Activated naive CD4-positive, alpha-beta T cell treated with anti-CD3 and anti-CD28 coated beads, Interleukin-2, amount 50 U/mL, for 24 hours (primary cell): ENCODE data around the gene PTPN3.
A peak's percentile ranks its signal among the peaks of the same experiment; 100 is the strongest.
"Not testable (repeated sequence)": the region's sequence is repeated elsewhere in the genome, so short reads cannot be mapped to it uniquely, and the experiment has no call there.

ENCODE experiments used
- H3K27ac Mint-ChIP-seq: one replicate; pipeline ENCODE4 v1.8.0; 2021; ENCODE audit warnings: mild to moderate bottlenecking, mixed read lengths
- H3K27me3 Mint-ChIP-seq: one replicate; pipeline ENCODE4 v1.8.0; 2021; ENCODE audit warnings: mixed read lengths
- H3K36me3 Mint-ChIP-seq: one replicate; pipeline ENCODE4 v1.8.0; 2021; ENCODE audit warnings: mixed read lengths
- H3K4me1 Mint-ChIP-seq: one replicate; pipeline ENCODE4 v1.8.0; 2021; ENCODE audit warnings: mixed read lengths
- H3K4me3 Mint-ChIP-seq: one replicate; pipeline ENCODE4 v1.8.0; 2021; ENCODE audit warnings: mild to moderate bottlenecking, mixed read lengths
- H3K9me3 Mint-ChIP-seq: one replicate; pipeline ENCODE4 v1.8.0; 2021; ENCODE audit warnings: mixed read lengths

The PTPN3 gene

GRCh38 chr9:109498195-109499092 is at the start of gene PTPN3:
Gene PTPN3, minus strand, starts transcription at chr9:109498307. Its CDS starts 34,873 bp downstream, at chr9:109463434.
- Mint-ChIP-seq H3K4me1 (peaks cover 7% of the 10 kb centered on the region), H3K4me3 (peak within 1 kb of the TSS; percentile 39), H3K27me3 (peaks cover 35% of the 10 kb centered on the region), H3K9me3 (no peaks in the 10 kb centered on the region), H3K36me3 (no peaks in the 10 kb centered on the region), H3K27ac (no peak within 1 kb of the TSS)

- peaks cover 18% of the 10 kb centered on the region for H3K9me3 Mint-ChIP-seq
- not testable (repeated sequence) for H3K36me3 Mint-ChIP-seq, H3K27ac Mint-ChIP-seq, H3K4me3 Mint-ChIP-seq, H3K4me1 Mint-ChIP-seq
- H3K27me3 Mint-ChIP-seq, result peaks cover 15% of the 10 kb centered on the region
Measured at GRCh38 chr9:109544954-109545353, 46.8 kb upstream of the PTPN3 start.

GRCh38 chr9:109542922-109543321 is 44.8 kb upstream of the PTPN3 start:
- Mint-ChIP-seq H3K4me3 (no peak overlapping the region), H3K27me3 (peaks cover 17% of the 10 kb centered on the region), H3K36me3 (peaks cover 4% of the 10 kb centered on the region), H3K4me1 (no peaks in the 10 kb centered on the region), H3K27ac (no peak overlapping the region), H3K9me3 (peaks cover 13% of the 10 kb centered on the region)

- no peak overlapping the region for H3K27ac Mint-ChIP-seq
- no peaks in the 10 kb centered on the region for H3K36me3 Mint-ChIP-seq
- H3K27me3 Mint-ChIP-seq, result peaks cover 17% of the 10 kb centered on the region
- H3K9me3 Mint-ChIP-seq, result no peaks in the 10 kb centered on the region
- H3K4me3 Mint-ChIP-seq, result no peak overlapping the region
- H3K4me1 Mint-ChIP-seq, result no peaks in the 10 kb centered on the region
Measured at GRCh38 chr9:109538346-109538745, 40.2 kb upstream of the PTPN3 start.

GRCh38 chr9:109537288-109537687 is 39.2 kb upstream of the PTPN3 start:
- H3K27ac Mint-ChIP-seq, result no peak overlapping the region
- H3K27me3 Mint-ChIP-seq, result peaks cover 16% of the 10 kb centered on the region
- H3K4me3 Mint-ChIP-seq, result no peak overlapping the region
- H3K9me3 Mint-ChIP-seq, result no peaks in the 10 kb centered on the region
- H3K36me3 Mint-ChIP-seq, result no peaks in the 10 kb centered on the region
- no peaks in the 10 kb centered on the region for H3K4me1 Mint-ChIP-seq

GRCh38 chr9:109536859-109537258 is 38.8 kb upstream of the PTPN3 start:
- no peaks in the 10 kb centered on the region for H3K9me3 Mint-ChIP-seq
- no peak overlapping the region for H3K27ac Mint-ChIP-seq
- no peak overlapping the region for H3K4me3 Mint-ChIP-seq
- peaks cover 13% of the 10 kb centered on the region for H3K27me3 Mint-ChIP-seq
- no peaks in the 10 kb centered on the region for H3K36me3 Mint-ChIP-seq
- H3K4me1 Mint-ChIP-seq, result no peaks in the 10 kb centered on the region

GRCh38 chr9:109535365-109535764 is 37.3 kb upstream of the PTPN3 start:
- Mint-ChIP-seq H3K4me3 (no peak overlapping the region), H3K9me3 (no peaks in the 10 kb centered on the region), H3K4me1 (no peaks in the 10 kb centered on the region), H3K27ac (no peak overlapping the region), H3K36me3 (no peaks in the 10 kb centered on the region), H3K27me3 (peaks cover 12% of the 10 kb centered on the region)

- Mint-ChIP-seq H3K9me3 (no peaks in the 10 kb centered on the region), H3K36me3 (no peaks in the 10 kb centered on the region), H3K4me3 (no peak overlapping the region), H3K4me1 (no peaks in the 10 kb centered on the region), H3K27ac (no peak overlapping the region), H3K27me3 (peaks cover 7% of the 10 kb centered on the region)
Measured at GRCh38 chr9:109534151-109534550, 36.0 kb upstream of the PTPN3 start.

- not testable (repeated sequence) for H3K36me3 Mint-ChIP-seq, H3K4me1 Mint-ChIP-seq, H3K4me3 Mint-ChIP-seq, H3K27me3 Mint-ChIP-seq, H3K27ac Mint-ChIP-seq, H3K9me3 Mint-ChIP-seq
Measured at GRCh38 chr9:109532652-109533051, 34.5 kb upstream of the PTPN3 start.

- H3K9me3 Mint-ChIP-seq, result no peaks in the 10 kb centered on the region
- H3K27me3 Mint-ChIP-seq, result peaks cover 2% of the 10 kb centered on the region
- no peak overlapping the region for H3K27ac Mint-ChIP-seq
- no peaks in the 10 kb centered on the region for H3K36me3 Mint-ChIP-seq
- H3K4me1 Mint-ChIP-seq, result no peaks in the 10 kb centered on the region
- no peak overlapping the region for H3K4me3 Mint-ChIP-seq
Measured at GRCh38 chr9:109522106-109522505, 24.0 kb upstream of the PTPN3 start.

- no peaks in the 10 kb centered on the region for H3K4me1 Mint-ChIP-seq
- H3K9me3 Mint-ChIP-seq, result no peaks in the 10 kb centered on the region
- H3K27ac Mint-ChIP-seq, result no peak overlapping the region
- no peaks in the 10 kb centered on the region for H3K36me3 Mint-ChIP-seq
- H3K27me3 Mint-ChIP-seq, result peaks cover 3% of the 10 kb centered on the region
- no peak overlapping the region for H3K4me3 Mint-ChIP-seq
Measured at GRCh38 chr9:109520475-109521132, 22.5 kb upstream of the PTPN3 start.

- Mint-ChIP-seq H3K27ac (no peak overlapping the region), H3K4me3 (no peak overlapping the region), H3K36me3 (no peaks in the 10 kb centered on the region), H3K27me3 (peaks cover 5% of the 10 kb centered on the region), H3K4me1 (no peaks in the 10 kb centered on the region), H3K9me3 (no peaks in the 10 kb centered on the region)
Measured at GRCh38 chr9:109519366-109519765, 21.3 kb upstream of the PTPN3 start.

- no peak overlapping the region for H3K27ac Mint-ChIP-seq
- H3K9me3 Mint-ChIP-seq, result no peaks in the 10 kb centered on the region
- H3K4me3 Mint-ChIP-seq, result no peak overlapping the region
- no peaks in the 10 kb centered on the region for H3K36me3 Mint-ChIP-seq
- H3K4me1 Mint-ChIP-seq, result no peaks in the 10 kb centered on the region
- H3K27me3 Mint-ChIP-seq, result peaks cover 5% of the 10 kb centered on the region
Measured at GRCh38 chr9:109518621-109519335, 20.7 kb upstream of the PTPN3 start.

GRCh38 chr9:109517901-109518377 is 19.8 kb upstream of the PTPN3 start:
- Mint-ChIP-seq H3K4me3 (no peak overlapping the region), H3K36me3 (no peaks in the 10 kb centered on the region), H3K9me3 (no peaks in the 10 kb centered on the region), H3K27ac (no peak overlapping the region), H3K27me3 (peaks cover 7% of the 10 kb centered on the region), H3K4me1 (no peaks in the 10 kb centered on the region)

GRCh38 chr9:109513871-109514270 is 15.8 kb upstream of the PTPN3 start:
- no peaks in the 10 kb centered on the region for H3K36me3 Mint-ChIP-seq
- no peaks in the 10 kb centered on the region for H3K4me1 Mint-ChIP-seq
- H3K9me3 Mint-ChIP-seq, result no peaks in the 10 kb centered on the region
- no peak overlapping the region for H3K27ac Mint-ChIP-seq
- peaks cover 6% of the 10 kb centered on the region for H3K27me3 Mint-ChIP-seq
- H3K4me3 Mint-ChIP-seq, result no peak overlapping the region
